Activated T-helper 1 cell treated with anti-CD3 and anti-CD28 coated beads, Interleukin-12 subunit alpha, Interleukin-12 subunit beta, Interleukin-2, Interleukin-4 antibody, amounts not matched to agents 30 ng/mL and 10 ng/mL and 1 ng/mL, durations not matched to agents 14 hours and 24 hours and 36 hours (primary cell): ENCODE measurements around the gene NRXN2. TPM values are rescaled to one million over a fixed set of nuclear protein-coding genes. Genes with fewer than 3 reads are reported as not detected.

ENCODE experiments used
- DNase-seq: peaks from one replicate; pipeline ENCODE4 v3.0.0; 2021; ENCODE audit warnings: low spot score
- H3K27ac Mint-ChIP-seq: one replicate; pipeline ENCODE4 v1.8.0; 2021; ENCODE audit warnings: mild to moderate bottlenecking, mixed read lengths
- H3K27me3 Mint-ChIP-seq: one replicate; pipeline ENCODE4 v1.8.0; 2022; ENCODE audit warnings: mild to moderate bottlenecking, moderate library complexity, mixed read lengths; ENCODE audit not compliant: insufficient read depth
- H3K36me3 Mint-ChIP-seq: one replicate; pipeline ENCODE4 v1.8.0; 2021; ENCODE audit warnings: low read depth, mixed read lengths
- H3K4me1 Mint-ChIP-seq: one replicate; pipeline ENCODE4 v1.8.0; 2021; ENCODE audit warnings: low read depth, mixed read lengths
- H3K4me3 Mint-ChIP-seq: one replicate; pipeline ENCODE4 v1.8.0; 2021; ENCODE audit warnings: mild to moderate bottlenecking, moderate library complexity, mixed read lengths
- H3K9me3 Mint-ChIP-seq: one replicate; pipeline ENCODE4 v1.8.0; 2021; ENCODE audit warnings: mixed read lengths
- intact Hi-C: fragments of 100-400 bp; cut with micrococcal nuclease; formaldehyde crosslinking; loops from one replicate; pipeline ENCODE4 v1.15.1; 2024
- total RNA-seq: library from RNA; stranded (reverse); gene quantifications from 2 replicates; pipeline ENCODE4 v1.2.3, GENCODE V29; 2022

NRXN2 gene
- total RNA-seq, 1 donor from 2014 or later: 0.23 TPM

DNA sequence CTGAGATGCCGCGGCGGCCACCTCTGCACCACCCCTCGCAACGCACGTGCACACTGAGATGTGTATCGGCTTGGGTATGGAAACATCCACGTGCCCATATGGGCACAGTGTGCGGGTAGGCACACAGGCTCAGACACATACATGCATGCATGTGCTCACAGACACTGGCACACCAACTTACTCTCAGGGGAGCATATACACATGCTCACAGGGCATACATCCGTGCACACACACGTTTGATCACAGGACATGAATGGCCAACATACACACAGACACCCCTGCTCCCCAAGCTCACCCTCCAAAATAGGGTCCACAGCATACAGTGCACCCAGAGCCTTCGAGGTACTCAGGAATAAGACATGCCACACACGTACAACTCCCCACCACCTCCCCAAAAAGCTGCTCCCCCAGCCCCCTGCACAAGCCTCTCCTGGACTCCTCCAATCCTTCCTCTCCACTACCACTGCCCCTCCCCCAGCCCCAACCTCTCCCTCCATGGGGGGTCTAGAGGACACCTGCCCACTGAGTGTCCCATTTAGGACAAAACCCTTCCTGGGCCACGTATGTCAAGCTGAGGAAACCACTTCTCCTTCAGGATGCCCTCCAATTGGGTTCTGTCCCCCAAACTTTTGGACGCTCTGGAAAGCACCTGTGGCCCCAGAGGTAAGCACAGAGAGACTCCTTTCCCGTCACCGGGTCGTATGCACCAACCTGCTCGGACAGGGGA, 78.9 kb downstream of the NRXN2 start:
- no peak overlapping the region for H3K27ac Mint-ChIP-seq
- no peaks in the 10 kb centered on the region for H3K36me3 Mint-ChIP-seq
- no peaks in the 10 kb centered on the region for H3K9me3 Mint-ChIP-seq
- H3K27me3 Mint-ChIP-seq: peaks cover 32% of the 10 kb centered on the region
- intact Hi-C loops: no loop called here
- H3K4me3 Mint-ChIP-seq: no peak overlapping the region
- no peak for DNase-seq
- H3K4me1 Mint-ChIP-seq: no peaks in the 10 kb centered on the region

- no peak for DNase-seq
- Mint-ChIP-seq H3K27ac (no peak overlapping the region), H3K27me3 (peaks cover 35% of the 10 kb centered on the region), H3K4me3 (no peak overlapping the region), H3K4me1 (no peaks in the 10 kb centered on the region), H3K9me3 (no peaks in the 10 kb centered on the region), H3K36me3 (no peaks in the 10 kb centered on the region)
- intact Hi-C loops: no loop called here
These were observed 79.6 kb downstream of the NRXN2 start for GRCh38 chr11:64643256-64643881.

DNA sequence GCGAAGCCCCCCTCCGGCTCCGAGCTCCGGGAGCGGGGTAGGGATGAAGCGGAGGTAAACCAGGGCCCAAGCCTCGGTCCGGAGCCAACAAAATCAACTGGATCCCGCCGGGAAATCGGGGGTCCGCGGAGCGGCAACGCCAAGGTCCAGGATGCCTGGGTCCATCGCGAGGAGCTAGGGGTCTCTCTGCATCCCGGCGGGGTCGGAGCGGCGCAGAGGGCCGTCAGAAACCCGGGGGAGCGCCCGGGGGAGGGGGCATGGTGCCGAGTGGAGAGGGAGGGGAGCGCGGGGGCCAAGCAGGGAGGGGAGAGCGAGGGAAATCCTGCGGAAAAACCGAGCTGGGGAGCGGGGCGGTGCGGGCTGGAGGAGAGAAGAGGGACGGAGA, 80.1 kb downstream of the NRXN2 start:
- Mint-ChIP-seq H3K4me1 (no peaks in the 10 kb centered on the region), H3K27ac (no peak overlapping the region), H3K27me3 (peaks cover 35% of the 10 kb centered on the region), H3K4me3 (no peak overlapping the region), H3K9me3 (no peaks in the 10 kb centered on the region), H3K36me3 (no peaks in the 10 kb centered on the region)
- DNase-seq: no peak
- intact Hi-C loops: no loop called here

DNA sequence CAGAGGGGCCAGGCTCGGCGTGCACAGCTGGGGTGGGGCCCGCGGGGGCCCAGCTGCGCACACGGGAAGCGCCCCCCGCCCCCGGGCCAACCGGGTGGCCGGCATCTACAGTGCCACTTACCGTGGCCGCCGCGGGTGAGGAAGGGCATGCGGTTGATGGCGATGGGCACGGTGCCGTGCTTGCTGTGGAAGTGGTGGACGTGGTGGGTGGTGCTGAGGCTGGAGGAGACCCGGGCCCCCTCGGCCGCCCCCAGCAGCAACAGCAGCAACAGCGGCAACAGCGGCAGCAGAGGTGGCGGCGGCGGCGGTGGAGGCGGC, 80.6 kb downstream of the NRXN2 start:
- intact Hi-C loops: no loop called here
- H3K27me3 Mint-ChIP-seq: peaks cover 37% of the 10 kb centered on the region
- no peak overlapping the region for H3K27ac Mint-ChIP-seq
- no peak overlapping the region for H3K4me3 Mint-ChIP-seq
- H3K4me1 Mint-ChIP-seq: no peaks in the 10 kb centered on the region
- no peak for DNase-seq
- no peaks in the 10 kb centered on the region for H3K36me3 Mint-ChIP-seq
- no peaks in the 10 kb centered on the region for H3K9me3 Mint-ChIP-seq

DNA sequence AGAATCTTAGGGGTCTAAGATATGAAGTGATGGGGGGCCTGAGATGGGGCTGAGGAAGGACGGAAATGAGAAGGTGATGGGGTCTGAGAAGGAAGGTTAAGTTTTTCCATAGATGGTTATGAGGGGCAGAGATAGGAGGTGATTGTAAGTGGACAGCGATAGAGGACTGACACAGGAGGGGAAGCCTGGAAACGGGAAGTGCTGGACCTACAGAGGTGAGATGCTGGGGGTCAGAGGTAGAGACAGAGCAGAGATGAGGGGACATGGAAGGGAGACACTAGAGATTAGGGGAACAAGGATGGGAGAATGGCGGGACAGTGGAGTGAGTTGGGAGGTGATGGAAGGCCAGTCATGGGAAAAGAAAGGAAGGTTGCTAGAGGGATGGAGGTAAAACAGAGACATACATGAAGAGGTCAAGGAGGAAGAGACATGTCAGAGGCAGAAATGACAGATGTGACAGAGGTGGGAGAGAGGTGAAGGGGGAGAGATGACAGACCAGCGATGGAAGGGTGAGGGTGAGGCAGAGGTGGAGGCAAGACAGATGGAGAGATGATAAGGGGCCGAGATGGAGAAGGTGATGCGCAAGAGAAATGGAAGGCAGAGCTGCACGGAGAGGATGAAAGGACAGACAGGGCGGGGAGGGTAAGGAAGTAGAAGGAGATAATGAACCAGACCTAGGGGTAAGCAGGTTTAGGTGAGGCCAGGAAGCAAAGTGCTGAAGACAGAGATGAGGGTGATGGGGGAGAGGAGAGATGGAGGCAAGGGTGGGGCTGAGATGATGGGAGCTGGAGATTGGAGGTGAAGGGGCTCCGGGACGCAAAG, 81.2 kb downstream of the NRXN2 start:
- no peak for DNase-seq
- Mint-ChIP-seq H3K27ac (no peak overlapping the region), H3K4me3 (no peak overlapping the region), H3K9me3 (no peaks in the 10 kb centered on the region), H3K36me3 (no peaks in the 10 kb centered on the region), H3K27me3 (peaks cover 35% of the 10 kb centered on the region), H3K4me1 (no peaks in the 10 kb centered on the region)
- intact Hi-C loops: no loop called here

GRCh38 chr11:64639885-64640284, 83.1 kb downstream of the NRXN2 start:
- no peaks in the 10 kb centered on the region for H3K9me3 Mint-ChIP-seq
- no peak overlapping the region for H3K27ac Mint-ChIP-seq
- H3K4me3 Mint-ChIP-seq: no peak overlapping the region
- no peaks in the 10 kb centered on the region for H3K4me1 Mint-ChIP-seq
- peaks cover 19% of the 10 kb centered on the region for H3K27me3 Mint-ChIP-seq
- intact Hi-C loops: no loop called here
- no peaks in the 10 kb centered on the region for H3K36me3 Mint-ChIP-seq
- no peak for DNase-seq

DNA sequence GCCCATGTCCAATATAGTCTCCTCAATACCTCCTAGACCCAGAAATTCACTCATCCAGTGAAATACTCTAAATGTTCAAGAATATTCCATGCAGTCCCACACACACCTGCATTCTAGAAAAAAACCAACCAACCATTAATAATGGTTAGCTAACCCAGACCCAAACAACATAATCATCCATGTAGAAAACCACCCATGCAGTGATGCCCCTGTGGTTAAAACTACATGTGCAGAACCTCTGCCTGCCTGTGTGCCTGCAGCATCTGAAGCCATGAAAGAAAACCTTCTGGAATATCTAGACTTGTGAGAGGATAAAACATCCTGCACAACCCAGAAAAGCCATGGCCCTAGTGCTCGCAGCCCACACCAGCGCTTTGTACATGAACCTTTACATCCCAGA, 84.2 kb downstream of the NRXN2 start:
- no peak for DNase-seq
- Mint-ChIP-seq H3K27me3 (peaks cover 8% of the 10 kb centered on the region), H3K4me3 (no peak overlapping the region), H3K27ac (no peak overlapping the region), H3K9me3 (no peaks in the 10 kb centered on the region), H3K4me1 (peaks cover 3% of the 10 kb centered on the region), H3K36me3 (no peaks in the 10 kb centered on the region)
- intact Hi-C loops: no loop called here

GRCh38 chr11:64638018-64638665, 84.9 kb downstream of the NRXN2 start:
- intact Hi-C loops: no loop called here
- Mint-ChIP-seq H3K36me3 (no peaks in the 10 kb centered on the region), H3K9me3 (no peaks in the 10 kb centered on the region), H3K4me3 (no peak overlapping the region), H3K27ac (no peak overlapping the region), H3K27me3 (peaks cover 5% of the 10 kb centered on the region), H3K4me1 (peaks cover 10% of the 10 kb centered on the region)
- DNase-seq: no peak

GRCh38 chr11:64637334-64638017, 85.5 kb downstream of the NRXN2 start:
- Mint-ChIP-seq H3K9me3 (no peaks in the 10 kb centered on the region), H3K27ac (no peak overlapping the region), H3K27me3 (peaks cover 5% of the 10 kb centered on the region), H3K36me3 (no peaks in the 10 kb centered on the region), H3K4me1 (peaks cover 10% of the 10 kb centered on the region), H3K4me3 (no peak overlapping the region)
- intact Hi-C loops: no loop called here
- no peak for DNase-seq

GRCh38 chr11:64633555-64634159, 89.3 kb downstream of the NRXN2 start:
- Mint-ChIP-seq H3K4me3 (no peak overlapping the region), H3K27me3 (peaks cover 4% of the 10 kb centered on the region), H3K27ac (no peak overlapping the region), H3K9me3 (no peaks in the 10 kb centered on the region), H3K36me3 (no peaks in the 10 kb centered on the region), H3K4me1 (peaks cover 10% of the 10 kb centered on the region)
- DNase-seq: no peak
- intact Hi-C loops: no loop called here

DNA sequence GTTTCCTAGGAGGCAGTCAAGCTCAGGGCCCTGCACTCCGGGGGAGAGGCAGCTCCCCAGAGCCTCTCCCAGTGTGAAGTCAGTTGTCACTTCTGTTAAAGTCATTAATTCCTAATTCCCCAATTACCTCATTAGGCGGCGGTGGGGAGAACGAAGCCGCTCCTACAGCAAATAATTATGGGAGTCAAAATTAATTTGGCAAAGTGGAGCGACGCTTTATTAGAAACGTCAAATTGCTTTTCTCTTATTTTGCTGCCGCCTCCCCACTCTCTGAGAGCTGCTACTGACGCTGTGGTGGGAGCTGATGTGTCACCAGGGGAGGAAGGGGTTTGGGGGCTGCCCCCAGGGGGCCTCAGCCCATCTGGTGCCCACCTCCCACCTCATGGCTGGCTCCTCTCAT, 90.3 kb downstream of the NRXN2 start:
- DNase-seq: no peak
- H3K27ac Mint-ChIP-seq: no peak overlapping the region
- peaks cover 10% of the 10 kb centered on the region for H3K4me1 Mint-ChIP-seq
- H3K27me3 Mint-ChIP-seq: peaks cover 4% of the 10 kb centered on the region
- H3K9me3 Mint-ChIP-seq: no peaks in the 10 kb centered on the region
- H3K4me3 Mint-ChIP-seq: no peak overlapping the region
- H3K36me3 Mint-ChIP-seq: no peaks in the 10 kb centered on the region
- intact Hi-C loops: no loop called here

GRCh38 chr11:64632237-64632636, 90.8 kb downstream of the NRXN2 start:
- DNase-seq: no peak
- Mint-ChIP-seq H3K9me3 (no peaks in the 10 kb centered on the region), H3K4me1 (peaks cover 10% of the 10 kb centered on the region), H3K27me3 (peaks cover 2% of the 10 kb centered on the region), H3K27ac (no peak overlapping the region), H3K4me3 (no peak overlapping the region), H3K36me3 (no peaks in the 10 kb centered on the region)
- intact Hi-C loops: no loop called here
